Activated T-helper 9 cell treated with anti-CD3 and anti-CD28 coated beads, Interleukin-2, amount 50 U/mL, for 16 hours (primary cell): Measurements from ENCODE around the gene CDC42BPA.

Experiments used
- DNase-seq: peaks from one replicate; pipeline ENCODE4 v3.0.0-alpha.2; 2020; ENCODE audit warnings: low read depth

The CDC42BPA gene

DNA sequence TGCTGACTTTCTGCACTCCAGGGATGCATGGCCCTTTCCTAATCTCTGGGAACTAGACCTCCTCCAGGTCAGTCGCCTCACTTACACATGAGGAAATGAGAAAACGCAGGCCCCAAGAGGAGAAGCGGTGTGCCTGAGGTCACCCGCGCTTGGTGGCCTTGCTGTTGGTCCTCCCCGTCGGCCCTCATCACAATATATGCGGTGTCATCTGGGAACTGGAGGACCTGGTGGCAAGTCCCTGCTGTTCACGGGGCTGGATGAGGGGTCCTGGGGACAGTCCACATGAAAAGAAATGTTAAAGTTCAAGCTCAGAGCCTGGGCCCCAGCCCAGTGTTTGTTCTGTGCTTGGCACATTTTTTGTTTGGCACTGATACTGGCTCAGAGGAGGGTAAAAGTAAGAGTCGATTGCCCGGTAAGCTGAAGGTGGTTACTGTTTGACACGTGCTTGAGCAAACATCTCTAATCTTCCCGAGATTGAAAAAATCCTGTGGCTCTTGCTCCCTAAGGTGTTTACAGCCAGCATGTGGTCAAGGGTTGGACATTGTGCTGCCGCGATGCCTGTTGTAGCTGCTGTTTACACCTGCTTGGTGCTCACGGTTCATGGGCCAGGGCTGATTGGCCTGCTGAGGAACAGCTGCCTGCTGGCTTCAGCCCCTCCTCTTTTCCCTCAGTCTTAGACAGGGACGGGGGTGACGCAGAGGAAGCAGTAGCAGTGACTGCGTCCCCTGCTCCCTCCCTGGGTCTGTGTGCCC lies 373.0 kb downstream of the CDC42BPA start:
- no peak for DNase-seq

DNA sequence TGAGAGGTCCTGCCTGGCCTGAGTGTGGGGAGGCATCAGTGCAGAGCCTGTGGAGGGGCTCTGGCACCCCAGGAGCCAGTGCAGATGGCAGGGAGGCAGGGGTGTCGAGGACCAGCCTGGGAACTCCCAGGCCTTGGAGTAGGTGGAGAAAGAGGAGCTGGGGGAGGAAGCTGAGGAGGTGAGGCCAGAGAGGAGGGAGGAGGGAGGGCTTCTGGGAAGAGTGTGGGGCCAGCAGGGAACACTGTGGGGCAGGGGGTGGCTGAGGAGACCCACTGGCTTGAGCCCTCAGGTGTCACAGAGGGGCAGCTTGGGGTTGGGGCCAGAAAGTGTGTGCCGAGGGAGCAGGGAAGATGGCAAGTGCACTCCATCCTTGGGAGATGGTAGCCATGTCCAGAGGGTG lies 374.4 kb downstream of the CDC42BPA start:
- no peak for DNase-seq

DNA sequence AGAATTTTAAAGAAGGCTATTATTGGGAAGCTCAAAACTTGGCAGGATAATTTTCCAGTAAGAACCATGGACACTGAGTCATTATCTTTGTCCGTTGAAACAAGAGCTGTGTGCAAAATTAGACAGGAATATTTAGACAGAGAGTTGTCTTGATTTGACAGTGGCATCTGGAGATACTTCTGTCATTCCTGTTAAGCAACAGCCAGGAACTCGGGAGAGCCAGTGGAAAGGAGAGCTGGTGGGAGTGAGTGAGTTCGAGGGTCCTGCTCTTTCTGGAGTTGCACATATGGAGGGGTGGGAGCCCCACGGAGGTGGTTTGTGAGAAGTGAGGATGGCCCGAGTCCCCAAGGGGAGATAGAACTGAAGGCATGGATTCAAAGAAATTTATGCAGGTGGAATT lies 375.1 kb downstream of the CDC42BPA start:
- DNase-seq = no peak

DNA sequence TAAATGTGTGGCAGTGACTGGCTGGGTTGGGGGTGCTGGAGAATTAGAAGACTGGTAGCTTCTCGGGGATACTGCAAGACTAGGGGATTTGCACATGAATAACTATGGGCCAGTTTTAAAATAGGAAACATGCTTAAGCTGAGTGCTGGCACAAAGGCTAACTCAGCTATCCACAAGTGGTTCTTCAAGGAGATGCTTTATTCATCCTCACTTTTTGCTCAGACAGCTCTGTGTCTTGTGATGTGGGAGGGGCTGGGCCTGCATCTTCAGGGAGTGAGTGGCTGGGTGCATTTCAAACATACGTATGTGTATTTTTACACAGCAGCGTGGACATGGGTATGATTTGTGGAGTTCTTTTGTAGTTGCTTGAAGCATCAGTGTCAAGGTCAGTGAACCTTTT lies 375.9 kb downstream of the CDC42BPA start:
- no peak for DNase-seq

DNA sequence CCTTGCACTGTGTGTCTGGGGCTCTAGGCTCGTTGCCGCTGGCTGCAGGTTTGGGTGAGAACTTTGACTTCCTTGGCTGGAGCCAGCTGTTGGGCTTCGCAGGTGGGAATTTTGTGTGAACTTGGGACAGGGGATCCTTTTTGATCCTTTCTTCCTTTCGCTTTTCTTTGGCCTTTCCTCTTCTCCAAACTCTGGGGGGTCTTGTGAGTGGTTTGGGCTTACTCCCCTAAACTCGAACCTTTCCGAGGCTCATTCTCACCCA lies 377.6 kb downstream of the CDC42BPA start:
- DNase-seq = no peak

DNA sequence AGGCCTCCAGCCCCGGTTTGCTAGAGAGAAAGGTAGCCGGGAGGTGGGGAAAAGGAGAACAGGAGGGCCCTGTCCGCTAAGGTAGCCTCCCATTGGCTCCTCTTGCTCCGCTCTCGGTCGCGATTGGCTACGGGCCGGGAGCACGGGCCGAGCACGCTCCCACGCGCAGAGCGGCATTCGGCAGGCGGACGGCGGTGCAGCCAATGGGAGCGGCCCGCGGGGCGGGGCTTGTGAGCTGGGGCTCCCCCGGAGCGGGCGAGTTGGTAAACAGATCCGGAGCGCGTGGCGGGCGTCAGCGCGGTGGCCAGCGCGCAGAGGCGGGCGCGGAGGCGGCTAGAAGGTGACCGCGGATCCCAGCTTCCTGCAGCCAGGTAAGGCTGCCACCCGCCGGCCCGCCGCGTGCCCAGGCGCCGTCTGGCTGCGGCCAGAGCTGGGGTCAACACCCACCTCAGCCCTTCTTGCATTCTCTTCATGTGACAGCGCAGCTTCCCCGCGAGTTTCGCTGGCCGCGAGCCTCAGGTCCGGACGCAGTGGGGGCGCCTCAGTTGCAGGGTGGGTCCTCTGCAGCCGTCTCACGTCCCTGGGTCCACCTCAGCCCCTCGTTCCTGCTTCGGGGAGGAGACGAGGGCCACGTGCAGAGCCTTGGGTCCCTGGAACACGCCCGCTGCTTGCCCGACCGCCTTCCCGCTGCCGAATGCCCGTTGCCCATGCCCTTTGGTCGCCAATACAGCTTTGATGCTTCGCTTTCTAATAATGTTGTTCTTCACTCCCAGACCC lies 378.1 kb downstream of the CDC42BPA start, which contains the start of gene COQ8A:
Gene COQ8A (plus strand): TSS at position 266 of the 777 bp plus-strand sequence. CDS start 21,092 bp downstream, outside the sequence.
- peak; percentile 98 for DNase-seq
